HFFc6 (cell line): ENCODE measurements around the gene MAGIX. TPM values are rescaled to one million over a fixed set of nuclear protein-coding genes. Genes with fewer than 3 reads are reported as not detected.
A peak's percentile ranks its signal among the peaks of the same experiment; 100 is the strongest.
"Not testable (repeated sequence)": the region's sequence is repeated elsewhere in the genome, so short reads cannot be mapped to it uniquely, and the experiment has no call there.

Experiments
- DNase-seq: peaks from one replicate; pipeline ENCODE4 v3.0.0-alpha.2; 2018
- H3K27ac Mint-ChIP-seq: 2 replicates; pipeline ENCODE4 v1.8.0; 2020; ENCODE audit warnings: mild to moderate bottlenecking, mixed read lengths
- H3K27me3 Mint-ChIP-seq: 2 replicates; pipeline ENCODE4 v1.8.0; 2021; ENCODE audit warnings: mild to moderate bottlenecking, moderate library complexity, mixed read lengths; ENCODE audit not compliant: insufficient read depth
- H3K36me3 Mint-ChIP-seq: 2 replicates; pipeline ENCODE4 v1.8.0; 2021; ENCODE audit warnings: low read depth, mixed read lengths
- H3K4me1 Mint-ChIP-seq: 2 replicates; pipeline ENCODE4 v1.8.0; 2020; ENCODE audit warnings: low read depth, mixed read lengths
- H3K4me3 Mint-ChIP-seq: 2 replicates; pipeline ENCODE4 v1.8.0; 2020; ENCODE audit warnings: mild to moderate bottlenecking, moderate library complexity, mixed read lengths
- H3K9me3 Mint-ChIP-seq: 2 replicates; pipeline ENCODE4 v1.8.0; 2020; ENCODE audit warnings: mild to moderate bottlenecking, mixed read lengths
- total RNA-seq, 6 experiments: library from RNA; stranded (reverse); fragmentation: NEBNext Ultra II Directional; extraction: Animal tissue kit (Norgen Biotek cat#: 25700); gene quantifications; 2 replicates in 1 of 6; 3 replicates in 5 of 6; pipeline ENCODE4 v1.2.3, GENCODE V29; 2021
- TF ChIP-seq, protein P1 (sequence below): fragments of 200-600 bp; sonication (generic); IDR thresholded peaks from 2 replicates; pipeline ENCODE4 v1.5.0; 2021; ENCODE audit warnings: antibody characterized with exemption, mild to moderate bottlenecking

Gene MAGIX
- total RNA-seq, 6 experiments from 2014 or later: 0.94 to 1.9 (median 1.1) TPM

GRCh38 chrX:49166914-49167739, 4.6 kb downstream of the MAGIX start:
- TF ChIP-seq, protein P1, sequence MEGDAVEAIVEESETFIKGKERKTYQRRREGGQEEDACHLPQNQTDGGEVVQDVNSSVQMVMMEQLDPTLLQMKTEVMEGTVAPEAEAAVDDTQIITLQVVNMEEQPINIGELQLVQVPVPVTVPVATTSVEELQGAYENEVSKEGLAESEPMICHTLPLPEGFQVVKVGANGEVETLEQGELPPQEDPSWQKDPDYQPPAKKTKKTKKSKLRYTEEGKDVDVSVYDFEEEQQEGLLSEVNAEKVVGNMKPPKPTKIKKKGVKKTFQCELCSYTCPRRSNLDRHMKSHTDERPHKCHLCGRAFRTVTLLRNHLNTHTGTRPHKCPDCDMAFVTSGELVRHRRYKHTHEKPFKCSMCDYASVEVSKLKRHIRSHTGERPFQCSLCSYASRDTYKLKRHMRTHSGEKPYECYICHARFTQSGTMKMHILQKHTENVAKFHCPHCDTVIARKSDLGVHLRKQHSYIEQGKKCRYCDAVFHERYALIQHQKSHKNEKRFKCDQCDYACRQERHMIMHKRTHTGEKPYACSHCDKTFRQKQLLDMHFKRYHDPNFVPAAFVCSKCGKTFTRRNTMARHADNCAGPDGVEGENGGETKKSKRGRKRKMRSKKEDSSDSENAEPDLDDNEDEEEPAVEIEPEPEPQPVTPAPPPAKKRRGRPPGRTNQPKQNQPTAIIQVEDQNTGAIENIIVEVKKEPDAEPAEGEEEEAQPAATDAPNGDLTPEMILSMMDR: no peak
- Mint-ChIP-seq H3K27ac (peak overlapping the region; percentile 97), H3K4me1 (peaks cover 19% of the 10 kb centered on the region), H3K36me3 (no peaks in the 10 kb centered on the region), H3K27me3 (peaks cover 2% of the 10 kb centered on the region; the same call in 1 of the 2 replicates), H3K9me3 (no peaks in the 10 kb centered on the region; the same call in 1 of the 2 replicates), H3K4me3 (peak overlapping the region; percentile 86)
- DNase-seq: peak; percentile 74

- Mint-ChIP-seq H3K27me3 (peaks cover 2% of the 10 kb centered on the region; the same call in 1 of the 2 replicates), H3K4me3 (peak overlapping the region; percentile 86; the same call in 1 of the 2 replicates), H3K36me3 (no peaks in the 10 kb centered on the region), H3K27ac (peak overlapping the region; percentile 97; the same call in 1 of the 2 replicates), H3K4me1 (peaks cover 22% of the 10 kb centered on the region), H3K9me3 (no peaks in the 10 kb centered on the region; the same call in 1 of the 2 replicates)
- DNase-seq: no peak
- TF ChIP-seq, protein P1: no peak
Observed at GRCh38 chrX:49167740-49168108, 5.2 kb downstream of the MAGIX start.

GRCh38 chrX:49171752-49172279, 9.3 kb downstream of the MAGIX start, which contains the start of gene PLP2:
Gene PLP2, plus strand, starts transcription at chrX:49171898. Its CDS starts 103 bp downstream, at chrX:49172001.
- Mint-ChIP-seq H3K36me3 (peaks cover 11% of the 10 kb centered on the region; the same call in 1 of the 2 replicates), H3K4me3 (peak within 1 kb of the TSS; percentile 90), H3K9me3 (no peaks in the 10 kb centered on the region), H3K4me1 (peaks cover 16% of the 10 kb centered on the region), H3K27ac (peak within 1 kb of the TSS; percentile 78), H3K27me3 (peaks cover 4% of the 10 kb centered on the region; the same call in 1 of the 2 replicates)
- TF ChIP-seq, protein P1: no peak
- peak; percentile 53 for DNase-seq

DNA sequence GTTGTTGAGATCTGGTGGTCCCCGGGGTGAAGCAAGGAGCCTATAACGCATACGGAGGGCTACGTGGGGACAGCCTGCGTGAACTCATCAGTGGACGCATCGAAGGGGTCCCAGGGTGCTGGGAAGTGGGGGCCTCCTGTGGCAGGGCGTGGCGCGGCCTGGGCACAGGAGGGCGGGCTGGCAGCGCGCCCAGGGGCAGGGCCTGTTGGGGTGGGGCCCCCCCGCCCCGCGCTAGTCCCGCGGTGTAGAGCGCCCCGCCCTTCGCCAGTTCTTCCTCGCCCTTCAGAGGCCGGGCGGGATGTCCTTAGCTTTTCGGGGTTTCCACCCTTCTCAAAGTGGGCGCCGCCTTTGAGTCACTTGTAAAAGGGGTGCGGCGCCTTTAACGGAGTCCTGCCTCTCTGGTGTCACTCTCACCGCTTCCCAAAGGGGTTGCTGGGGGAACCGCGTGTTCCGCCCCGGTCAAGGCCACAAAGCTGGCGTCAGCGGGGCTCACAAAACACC, 9.8 kb downstream of the MAGIX start:
- peak; percentile 65 for DNase-seq
- TF ChIP-seq, protein P1: no peak
- H3K36me3 Mint-ChIP-seq: peaks cover 11% of the 10 kb centered on the region; the same call in 1 of the 2 replicates
- H3K4me1 Mint-ChIP-seq: peaks cover 13% of the 10 kb centered on the region
- H3K27me3 Mint-ChIP-seq: peaks cover 3% of the 10 kb centered on the region; the same call in 1 of the 2 replicates
- H3K27ac Mint-ChIP-seq: peak overlapping the region; percentile 78
- H3K9me3 Mint-ChIP-seq: no peaks in the 10 kb centered on the region
- peak overlapping the region; percentile 90 for H3K4me3 Mint-ChIP-seq

DNA sequence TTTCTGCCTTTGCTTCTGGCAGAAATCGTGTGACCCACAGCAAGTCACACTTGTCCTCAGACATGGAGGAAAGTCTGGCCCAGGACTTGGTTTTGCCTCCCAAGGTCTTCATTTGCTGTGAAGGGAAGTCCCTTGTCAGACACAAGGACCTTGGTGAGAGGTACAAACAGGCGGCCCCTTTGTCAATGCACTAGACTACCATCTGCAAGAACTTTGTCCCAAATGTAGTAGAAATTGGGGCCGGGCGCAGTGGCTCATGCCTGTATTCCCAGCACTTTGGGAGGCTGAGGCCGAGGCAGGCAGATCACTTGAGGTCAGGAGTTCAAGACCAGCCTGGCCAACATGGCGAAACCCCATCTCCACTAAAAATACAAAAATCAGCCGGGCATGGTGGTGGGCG, 11.0 kb downstream of the MAGIX start:
- H3K4me3 Mint-ChIP-seq: peak overlapping the region; percentile 90

More for the DNA sequence above, 11.0 kb downstream of the MAGIX start:
- not testable (repeated sequence) for H3K4me1 Mint-ChIP-seq, H3K9me3 Mint-ChIP-seq, H3K27me3 Mint-ChIP-seq, DNase-seq
- Mint-ChIP-seq H3K27ac (peak overlapping the region; percentile 77; the same call in 1 of the 2 replicates), H3K36me3 (peaks cover 11% of the 10 kb centered on the region; the same call in 1 of the 2 replicates)
